HG03097 (cell line): ENCODE measurements around the gene TSPAN33.
"Not testable (repeated sequence)": the region's sequence is repeated elsewhere in the genome, so short reads cannot be mapped to it uniquely, and the experiment has no call there.

Experiments
- ATAC-seq: cut with Tn5 transposase; IDR thresholded peaks from one replicate; pipeline ENCODE4 v1.9.1; 2021; ENCODE audit not compliant: unreplicated experiment, low FRiP score

The TSPAN33 gene

GRCh38 chr7:129169171-129169671 is 24.7 kb downstream of the TSPAN33 start:
- ATAC-seq: no peak

DNA sequence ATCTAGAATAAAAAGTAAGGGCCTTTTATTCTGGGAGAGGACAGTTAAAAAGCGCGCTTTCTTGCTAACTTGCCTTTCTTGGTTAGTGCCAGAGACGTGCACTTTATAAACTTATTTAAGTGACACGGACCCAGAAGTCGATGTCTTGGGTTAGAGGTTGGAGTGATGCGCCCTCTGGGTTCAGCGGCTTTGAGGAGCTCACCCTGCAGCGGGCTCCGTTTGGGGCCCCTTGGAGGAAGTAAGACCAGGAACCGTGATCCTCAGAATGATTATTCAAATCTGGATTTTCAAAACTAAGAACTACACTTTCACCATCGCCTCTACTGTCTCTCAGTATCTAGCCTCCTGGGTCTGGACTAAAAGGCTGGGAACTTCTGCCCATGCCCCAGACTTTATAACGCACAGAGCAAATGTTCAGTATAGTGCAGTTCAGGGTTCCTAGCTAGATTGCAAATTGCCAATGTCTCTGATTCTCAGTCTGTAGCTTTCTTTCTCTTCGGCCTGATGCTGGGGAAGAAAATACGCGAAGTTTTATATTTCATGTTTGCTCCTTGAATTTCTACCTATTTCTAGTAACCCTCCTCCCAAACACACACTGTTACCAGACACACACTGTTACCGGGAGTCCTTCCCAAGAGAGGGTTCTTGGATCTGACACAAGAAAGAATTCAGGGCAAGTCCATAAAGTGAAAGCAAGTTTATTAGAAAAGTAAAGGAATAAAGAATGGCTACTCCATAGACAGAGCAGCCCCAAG is 25.4 kb downstream of the TSPAN33 start:
- ATAC-seq: no peak

DNA sequence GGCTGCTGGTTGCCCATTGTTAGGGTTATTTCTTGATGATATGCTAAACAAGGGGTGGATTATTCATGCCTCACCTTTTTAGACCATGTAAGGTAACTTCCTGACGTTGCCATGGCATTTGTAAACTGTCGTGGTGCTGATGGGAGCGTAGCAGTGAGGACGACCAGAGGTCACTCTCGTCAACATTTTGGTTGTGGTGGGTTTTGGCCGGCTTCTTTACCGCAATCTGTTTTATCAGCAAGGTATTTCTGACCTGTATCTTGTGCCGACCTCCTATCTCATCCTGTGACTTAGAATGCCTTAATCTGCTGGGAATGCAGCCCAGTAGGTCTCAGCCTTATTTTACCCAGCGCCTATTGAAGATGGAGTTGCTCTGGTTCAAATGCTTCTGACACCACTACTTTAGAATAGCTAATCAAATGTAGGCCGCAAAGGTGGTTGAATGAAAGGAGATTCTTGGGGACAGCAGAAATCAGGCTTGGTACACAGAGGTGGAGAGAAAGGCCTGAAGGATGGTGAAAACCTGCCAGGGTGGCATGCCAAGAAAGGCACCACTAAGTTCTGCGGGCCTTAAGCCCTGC is 26.0 kb downstream of the TSPAN33 start:
- ATAC-seq: no peak

- not testable (repeated sequence) for ATAC-seq
These were observed 29.4 kb downstream of the TSPAN33 start for GRCh38 chr7:129173861-129174260.

DNA sequence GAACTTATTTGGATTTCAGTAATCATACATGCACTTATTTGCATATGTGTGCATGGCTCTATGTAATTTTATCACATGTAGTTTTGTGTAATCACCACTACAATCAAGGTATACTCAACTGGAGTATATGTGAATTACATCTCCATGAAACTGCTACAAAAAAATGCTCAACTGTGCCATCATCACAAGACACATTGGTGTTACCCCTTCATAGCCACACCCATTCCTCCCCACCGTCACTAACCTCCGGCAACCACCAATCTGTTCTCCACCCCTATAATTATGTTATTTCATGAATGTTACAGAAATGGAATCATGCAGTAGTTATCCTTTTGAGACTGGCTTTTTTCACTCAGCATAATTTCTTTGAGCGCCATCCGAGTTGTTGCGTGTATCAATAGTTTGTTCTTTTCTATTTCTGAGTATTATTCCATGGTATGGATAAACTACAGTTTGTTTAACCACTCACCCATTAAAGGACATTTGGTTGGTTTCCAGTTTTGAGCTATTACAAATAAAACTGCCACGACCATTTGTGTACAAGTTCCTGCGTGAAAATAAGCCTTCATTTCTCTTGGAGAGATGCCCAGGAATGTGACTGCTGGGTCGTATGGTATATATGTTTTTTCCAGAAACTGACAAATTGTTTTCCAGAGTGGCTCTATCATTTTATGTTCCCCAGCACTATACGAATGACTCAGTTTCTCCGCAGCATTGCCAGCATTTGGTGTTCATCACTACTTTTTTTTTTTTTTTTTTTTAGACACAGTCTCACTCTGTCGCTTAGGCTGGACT is 32.6 kb downstream of the TSPAN33 start:
- ATAC-seq: no peak

GRCh38 chr7:129184981-129185670 is 40.6 kb downstream of the TSPAN33 start:
- no peak for ATAC-seq

DNA sequence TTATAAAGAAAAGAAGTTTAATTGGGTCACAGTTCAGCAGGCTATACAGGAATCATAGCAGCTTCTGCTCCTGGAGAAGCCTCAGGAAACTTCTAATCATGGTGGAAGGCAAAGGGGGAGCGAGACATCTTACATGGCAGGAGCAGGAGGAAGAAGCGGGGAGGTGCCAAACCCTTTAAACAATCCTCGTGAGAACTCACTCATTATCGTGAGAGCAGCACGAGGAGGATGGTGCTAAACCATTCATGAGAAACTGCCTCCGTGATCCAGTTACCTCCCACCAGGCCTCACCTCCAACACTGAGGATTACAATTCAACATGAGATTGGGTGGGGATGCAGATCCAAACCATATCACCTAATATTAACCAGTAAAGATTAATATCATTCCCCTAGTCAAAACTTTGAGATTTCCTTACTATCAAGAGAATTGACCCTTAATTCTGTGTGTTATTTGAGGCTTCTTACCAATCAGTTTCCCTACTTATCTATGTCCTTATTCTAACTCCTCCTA is 42.3 kb downstream of the TSPAN33 start:
- ATAC-seq: no peak

DNA sequence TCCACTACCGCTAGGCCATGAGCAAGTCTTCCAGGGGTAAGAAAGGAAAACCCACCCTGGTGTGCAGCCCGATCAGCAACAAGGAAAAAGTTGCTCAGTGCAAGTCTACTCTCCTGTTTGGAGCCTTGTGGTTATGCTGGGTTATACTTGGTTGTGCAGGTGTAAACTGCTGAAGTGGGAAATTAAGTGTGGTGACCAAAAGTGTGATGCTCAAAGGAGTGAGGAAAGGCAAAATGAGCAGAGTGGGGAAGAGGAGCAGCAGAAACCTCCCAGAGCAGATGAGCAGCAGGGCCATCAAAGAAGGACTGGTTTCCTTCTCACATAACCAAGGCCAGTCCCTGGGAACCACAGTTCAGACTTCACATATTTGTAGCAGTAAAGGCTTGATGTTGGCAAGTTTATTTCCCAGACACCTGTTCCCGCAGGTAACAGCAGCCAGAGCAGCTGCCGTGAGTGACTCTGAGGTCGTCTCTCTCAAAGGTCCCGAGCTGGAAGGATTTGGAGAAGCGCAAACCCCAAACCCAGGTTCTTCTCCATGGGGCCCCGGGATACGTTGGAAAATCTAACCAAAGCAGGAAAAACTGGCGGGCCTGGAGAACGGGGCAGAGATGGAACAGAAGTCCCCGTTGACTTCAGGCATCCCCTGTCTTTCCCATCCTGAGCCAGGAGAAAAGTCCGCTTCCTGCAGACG is 43.3 kb downstream of the TSPAN33 start:
- ATAC-seq: no peak

- no peak for ATAC-seq
These were observed 43.9 kb downstream of the TSPAN33 start, which contains the start of gene SMO for GRCh38 chr7:129188372-129188891. Gene SMO, plus strand, starts transcription at chr7:129188633. Its CDS starts 519 bp downstream, at chr7:129189152.

DNA sequence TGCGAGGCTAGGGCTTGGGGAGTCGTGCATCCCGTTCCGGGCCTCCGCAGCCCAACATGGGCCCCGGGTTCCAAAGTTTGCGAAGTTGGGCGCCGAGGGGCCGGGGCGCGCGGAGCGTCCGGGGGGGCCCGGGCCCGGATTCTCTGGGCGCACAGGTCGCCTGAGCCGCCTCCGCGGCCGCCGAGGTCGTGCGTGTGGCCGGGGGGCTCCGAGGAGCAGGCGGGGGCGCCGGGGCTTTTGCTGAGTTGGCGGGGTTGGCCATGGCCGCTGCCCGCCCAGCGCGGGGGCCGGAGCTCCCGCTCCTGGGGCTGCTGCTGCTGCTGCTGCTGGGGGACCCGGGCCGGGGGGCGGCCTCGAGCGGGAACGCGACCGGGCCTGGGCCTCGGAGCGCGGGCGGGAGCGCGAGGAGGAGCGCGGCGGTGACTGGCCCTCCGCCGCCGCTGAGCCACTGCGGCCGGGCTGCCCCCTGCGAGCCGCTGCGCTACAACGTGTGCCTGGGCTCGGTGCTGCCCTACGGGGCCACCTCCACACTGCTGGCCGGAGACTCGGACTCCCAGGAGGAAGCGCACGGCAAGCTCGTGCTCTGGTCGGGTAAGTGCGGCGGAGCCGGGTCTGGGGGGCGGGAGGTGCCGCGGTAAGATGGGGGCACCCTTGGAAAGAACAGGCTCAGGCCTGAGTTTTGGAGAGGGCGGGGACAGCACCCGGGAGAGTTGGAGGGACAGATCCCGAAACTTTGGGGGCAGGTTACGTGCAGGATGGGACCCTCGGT is 44.6 kb downstream of the TSPAN33 start:
- no peak for ATAC-seq

DNA sequence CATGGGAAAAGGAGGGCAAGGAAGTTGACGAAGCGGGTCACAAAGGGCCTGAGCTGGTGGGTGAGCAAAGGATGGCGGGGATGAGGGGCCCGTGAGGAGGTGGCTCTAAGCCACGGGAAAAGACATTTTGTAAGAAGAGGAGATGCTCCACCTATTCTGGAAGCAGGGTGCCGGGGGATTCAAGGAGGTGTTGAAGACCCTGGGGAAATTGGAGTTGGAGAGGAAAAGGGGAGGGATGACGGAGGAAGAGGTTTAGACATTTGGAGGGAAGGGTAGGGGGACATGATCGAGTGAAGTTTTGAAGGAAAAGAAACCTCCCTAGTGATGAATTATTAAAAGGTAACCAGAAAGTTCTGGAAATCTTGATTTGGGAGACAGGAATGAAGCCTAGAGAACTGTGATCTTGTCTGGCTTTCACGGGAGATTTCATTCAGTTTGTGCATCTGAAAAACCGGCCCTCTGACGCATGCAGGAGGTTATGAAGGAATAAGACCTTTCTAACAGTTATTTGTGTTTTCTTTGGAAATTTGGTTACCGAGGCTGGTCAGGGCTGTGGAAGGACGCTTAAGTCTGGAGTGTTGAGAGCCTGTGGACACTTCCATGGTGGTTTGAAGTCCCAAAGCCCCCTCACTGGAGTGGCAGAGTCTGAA is 45.3 kb downstream of the TSPAN33 start:
- no peak for ATAC-seq

GRCh38 chr7:129191272-129191671 is 46.8 kb downstream of the TSPAN33 start:
- ATAC-seq: no peak

- ATAC-seq: no peak
These were observed 49.4 kb downstream of the TSPAN33 start for GRCh38 chr7:129193892-129194291.

GRCh38 chr7:129197771-129198170 is 53.3 kb downstream of the TSPAN33 start:
- no peak for ATAC-seq

- no peak for ATAC-seq
These were observed 54.9 kb downstream of the TSPAN33 start for GRCh38 chr7:129199406-129199805.

DNA sequence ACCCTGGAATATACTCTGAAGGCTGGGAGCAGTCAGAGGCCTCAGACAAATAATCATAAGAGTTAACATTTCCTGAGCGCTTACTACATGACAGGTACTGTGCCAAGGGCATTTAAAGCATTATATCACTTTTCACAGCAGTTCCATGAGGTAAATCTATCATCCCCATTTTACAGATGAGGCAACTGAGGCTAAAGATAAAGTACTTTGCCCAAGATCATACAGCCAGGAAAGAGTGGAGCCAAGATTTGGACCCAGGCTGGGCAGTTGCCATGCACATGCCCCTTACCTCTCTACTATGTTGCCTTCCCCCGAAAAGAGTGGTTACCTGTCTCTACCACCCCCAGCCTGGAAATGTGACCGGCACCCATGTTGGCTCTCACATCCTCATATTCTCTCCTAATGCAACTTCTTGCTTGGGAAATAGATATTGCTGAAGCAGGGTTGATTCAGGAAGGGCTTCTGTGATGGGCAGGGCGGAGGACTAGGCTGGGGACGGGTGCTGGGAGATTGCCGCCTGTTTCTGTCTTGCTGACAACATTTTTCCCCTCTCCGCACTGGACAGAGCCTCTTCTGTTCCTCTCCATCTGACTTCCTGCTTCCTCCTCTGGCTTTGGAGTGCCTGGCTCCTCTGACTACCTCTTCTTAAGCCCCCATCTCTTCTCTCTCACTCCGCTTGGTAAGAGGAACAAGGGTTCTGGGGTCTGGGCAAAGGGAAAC is 57.7 kb downstream of the TSPAN33 start:
- no peak for ATAC-seq

DNA sequence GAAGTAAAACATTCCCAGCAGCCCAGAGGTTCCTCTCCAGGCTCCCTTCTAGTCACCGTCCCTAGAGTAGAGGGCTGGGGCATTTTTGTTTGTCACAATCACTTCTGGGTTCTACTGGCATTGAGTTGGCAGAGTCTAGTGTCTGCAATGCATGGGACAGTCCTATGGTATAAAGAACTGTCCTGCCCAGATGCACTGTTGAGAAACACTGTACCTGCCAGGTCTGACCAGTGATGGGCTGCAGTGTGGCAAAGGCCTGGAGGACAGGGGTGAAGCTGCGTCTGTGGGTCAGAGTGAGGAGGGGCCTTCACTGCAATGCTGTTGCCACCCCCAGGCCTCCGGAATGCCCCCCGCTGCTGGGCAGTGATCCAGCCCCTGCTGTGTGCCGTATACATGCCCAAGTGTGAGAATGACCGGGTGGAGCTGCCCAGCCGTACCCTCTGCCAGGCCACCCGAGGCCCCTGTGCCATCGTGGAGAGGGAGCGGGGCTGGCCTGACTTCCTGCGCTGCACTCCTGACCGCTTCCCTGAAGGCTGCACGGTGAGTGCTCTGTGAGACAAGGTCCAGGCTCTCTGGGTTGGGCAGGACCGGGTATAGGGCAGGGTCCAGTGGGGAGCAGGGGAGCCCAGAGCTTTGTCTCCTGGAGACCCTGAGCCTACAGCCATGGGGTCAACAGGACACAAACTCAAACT is 58.7 kb downstream of the TSPAN33 start:
- ATAC-seq: no peak
